Measurements from ENCODE around the gene CAMKK1.

Gene CAMKK1

GRCh38 chr17:3812284-3812683, 80.6 kb downstream of the CAMKK1 start:
- H3K4me1 ChIP-seq (ENCODE audit: insufficient read depth, low read length): no peaks in the 10 kb centered on the region
- no peaks in the 10 kb centered on the region for H3K9me3 ChIP-seq (ENCODE audit: low read length)
- peaks cover 87% of the 10 kb centered on the region for H3K36me3 ChIP-seq (ENCODE audit: insufficient read depth, low read length)
- no peak overlapping the region for H2AFZ ChIP-seq (ENCODE audit: low read depth, low read length)
- no peaks in the 10 kb centered on the region for H3K27me3 ChIP-seq (ENCODE audit: insufficient read depth, low read length)
- H3K4me3 ChIP-seq (ENCODE audit: low read length): no peak overlapping the region

Data from neuron (in vitro differentiated cells).